HG03025 (cell line): Measurements from ENCODE around the gene RAB23.
A peak's percentile ranks its signal among the peaks of the same experiment; 100 is the strongest.

Experiments
- ATAC-seq: cut with Tn5 transposase; IDR thresholded peaks from one replicate; pipeline ENCODE4 v1.9.1; 2021; ENCODE audit warnings: mild to moderate bottlenecking, moderate library complexity; ENCODE audit not compliant: unreplicated experiment, low FRiP score

The RAB23 gene

DNA sequence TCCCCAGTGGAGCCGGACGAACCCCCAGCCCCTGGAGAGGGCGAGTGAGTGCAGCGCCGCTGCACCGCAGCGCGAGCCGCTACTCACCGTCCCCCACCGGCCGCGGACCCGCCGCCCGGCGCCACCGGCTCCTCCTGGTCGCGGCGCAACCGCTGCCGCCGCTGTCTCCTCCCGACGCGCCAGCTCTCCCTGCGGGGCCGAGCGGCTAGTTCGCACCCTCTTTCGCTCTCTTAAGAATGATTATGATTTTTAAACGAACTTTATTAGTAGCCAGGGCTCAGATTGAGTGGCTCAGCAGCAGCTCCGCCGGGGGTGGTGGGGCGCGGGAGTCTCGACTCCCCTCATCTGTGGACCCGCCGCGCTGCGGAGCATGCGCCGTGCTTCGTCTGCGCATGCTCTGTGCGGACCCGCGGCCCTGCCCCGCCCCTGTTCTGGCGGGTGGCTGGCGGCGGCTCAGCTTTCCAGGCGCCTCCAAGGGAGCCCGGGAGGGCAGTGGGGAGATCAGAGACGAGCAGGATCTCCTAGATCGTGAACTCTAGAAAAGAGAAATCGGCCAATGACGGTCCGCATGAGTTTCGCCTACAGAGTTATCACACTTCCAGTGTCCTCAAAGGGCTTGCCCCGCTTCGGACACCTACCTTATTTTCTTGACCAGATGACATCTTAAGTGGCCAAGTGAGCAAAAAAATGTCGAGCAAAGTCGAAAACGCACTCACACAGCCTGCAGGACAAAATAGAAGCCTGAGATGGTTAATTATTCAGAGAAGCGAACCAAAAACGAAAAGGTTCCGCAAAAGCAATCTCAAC lies at the start of gene RAB23:
Gene RAB23, minus strand, starts transcription at position 372 of the 807 bp plus-strand sequence. CDS start 11,927 bp downstream, outside the sequence.
- peak; percentile 83 for ATAC-seq

DNA sequence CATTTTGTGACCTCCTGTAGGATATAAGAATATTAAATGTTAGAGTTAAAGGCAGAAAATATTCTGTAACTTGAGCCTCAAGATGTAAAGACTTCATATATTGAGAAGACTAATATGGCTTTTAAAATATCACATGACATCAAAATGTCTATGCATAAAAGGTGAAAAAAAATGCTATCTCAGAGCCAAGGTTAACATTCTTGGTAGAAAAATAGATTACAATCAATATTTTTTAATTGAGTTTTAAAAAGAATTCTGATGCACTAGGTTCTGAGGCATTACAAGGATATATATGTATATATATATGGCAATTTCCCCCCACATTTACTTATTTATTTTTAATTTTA lies 46.2 kb upstream of the RAB23 start:
- ATAC-seq: no peak

DNA sequence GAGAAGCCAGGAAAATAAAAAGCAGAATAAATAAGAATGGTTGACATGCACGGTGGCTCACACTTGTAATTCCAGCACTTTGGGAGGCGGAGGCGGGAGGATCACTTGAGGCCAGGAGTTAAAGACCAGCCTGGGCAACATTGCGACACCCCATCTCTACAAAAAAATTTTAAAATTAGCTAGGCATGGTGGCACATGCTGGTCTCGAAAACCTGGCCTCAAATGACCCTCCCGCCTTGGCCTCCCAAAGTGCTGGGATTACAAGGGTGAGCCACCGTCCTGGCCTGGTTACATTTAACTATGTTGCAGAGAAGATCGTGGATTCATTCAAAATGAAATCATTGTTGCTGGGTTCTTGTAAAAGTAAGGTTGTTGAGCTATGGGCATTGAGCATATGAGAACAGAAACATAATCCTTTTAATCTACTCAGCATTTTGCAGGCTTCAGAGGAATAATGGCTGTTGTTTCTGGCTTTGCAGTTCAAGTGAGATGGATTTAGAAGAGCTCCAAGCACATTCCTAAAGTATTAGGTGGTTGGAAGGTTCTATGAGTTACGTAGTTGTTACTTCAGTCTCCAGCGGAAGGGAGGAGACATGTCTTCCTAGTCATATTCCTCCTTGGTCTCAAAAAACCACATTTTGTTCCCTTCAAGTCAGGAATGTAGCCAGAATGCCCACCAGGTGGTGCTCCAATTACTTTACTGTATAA lies 45.6 kb upstream of the RAB23 start:
- ATAC-seq: no peak

DNA sequence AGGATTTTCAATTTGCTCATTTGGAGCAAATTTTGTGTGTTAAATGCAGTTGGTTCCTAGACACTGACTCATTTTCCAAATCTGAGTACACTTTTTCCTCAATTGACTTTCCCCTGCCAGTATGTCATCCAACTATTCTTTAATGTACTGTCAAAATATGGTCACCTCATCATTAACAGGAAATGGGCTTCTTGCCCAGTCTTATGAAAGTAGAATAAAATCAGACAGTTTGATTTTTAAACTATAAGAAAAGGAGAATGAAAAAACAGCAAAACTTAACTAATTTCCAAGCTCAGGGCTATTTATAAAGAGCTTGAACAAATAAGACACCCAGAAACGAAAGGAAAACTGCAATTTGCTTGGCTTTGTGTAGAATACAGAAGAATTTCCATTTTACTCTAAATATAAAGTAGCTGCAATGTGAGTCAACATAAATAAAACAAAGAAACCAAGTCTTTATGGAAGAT lies 43.7 kb upstream of the RAB23 start:
- ATAC-seq: no peak

DNA sequence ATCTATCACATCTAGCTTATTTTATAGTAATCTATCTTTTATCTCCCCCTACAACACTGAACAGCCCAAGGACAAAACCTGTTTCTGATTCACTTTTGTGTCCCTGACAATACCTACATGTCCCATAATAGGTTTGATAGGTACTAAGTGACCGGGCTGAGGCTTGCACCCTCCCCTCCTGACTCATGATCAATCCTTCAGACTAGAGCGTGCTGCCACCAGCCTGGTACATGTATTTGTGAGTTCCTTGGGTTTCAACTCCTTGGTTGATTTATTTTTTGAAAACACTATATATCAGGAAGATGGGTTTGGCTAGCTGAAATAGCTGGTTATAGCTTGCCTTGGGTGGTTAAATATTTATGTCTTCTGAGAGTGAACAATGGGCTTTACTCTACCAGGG lies 41.6 kb upstream of the RAB23 start:
- ATAC-seq: no peak

DNA sequence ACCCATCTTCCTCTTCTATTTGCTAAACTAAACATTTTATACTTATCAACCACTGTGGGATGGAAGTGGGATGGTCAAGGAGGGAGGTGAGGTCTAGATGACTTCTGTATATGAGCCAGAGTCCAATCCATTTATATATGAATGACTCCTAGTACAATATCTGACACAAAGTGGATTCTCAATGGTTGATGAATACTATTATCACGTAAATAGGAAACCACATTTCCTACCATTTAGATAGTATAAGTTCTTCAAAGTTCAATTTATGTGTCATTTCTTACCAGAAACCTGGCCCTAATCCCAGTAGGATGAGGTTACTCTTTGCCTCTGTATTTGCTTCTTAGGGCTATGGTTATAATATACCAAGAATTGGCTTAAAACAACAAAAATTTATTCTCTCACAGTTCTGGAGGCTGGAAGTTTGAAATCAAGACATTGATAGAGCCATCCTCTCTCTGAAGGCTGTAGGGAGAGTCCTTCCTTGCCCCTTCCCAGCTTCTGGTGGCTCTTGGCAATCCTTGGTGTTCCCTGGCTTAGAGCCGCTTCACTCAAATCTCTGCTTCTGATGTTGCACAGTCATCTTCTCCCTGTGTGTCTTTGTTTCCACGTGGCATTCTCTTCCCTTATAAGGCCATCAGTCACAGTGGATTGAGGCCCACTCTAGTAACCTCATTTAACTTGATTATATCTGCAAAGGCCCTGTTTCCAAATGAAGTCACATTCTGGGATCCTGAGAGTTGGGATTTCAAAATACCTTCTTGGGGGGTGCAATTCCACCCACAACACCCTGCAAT lies 41.0 kb upstream of the RAB23 start:
- ATAC-seq: no peak

DNA sequence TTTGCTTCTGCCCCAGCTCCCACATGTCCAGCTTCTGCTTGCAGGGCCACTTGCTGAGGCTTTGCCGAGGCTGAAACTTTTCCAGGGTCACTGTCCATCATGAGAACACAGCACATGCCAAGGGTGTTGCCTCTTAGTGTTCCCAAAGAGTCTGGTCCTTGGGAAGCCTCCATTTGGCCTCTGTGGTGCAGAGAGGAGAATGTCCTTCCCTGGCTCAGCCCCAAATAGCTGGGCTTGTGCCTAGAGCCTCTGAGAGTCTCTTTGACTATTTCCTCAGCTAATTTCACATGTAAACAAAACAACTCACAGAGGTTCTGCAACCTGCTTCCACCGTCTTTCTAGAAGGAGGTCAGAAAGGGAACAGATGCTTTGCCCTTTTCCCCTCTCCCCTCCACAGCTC lies 40.4 kb upstream of the RAB23 start:
- ATAC-seq: no peak

DNA sequence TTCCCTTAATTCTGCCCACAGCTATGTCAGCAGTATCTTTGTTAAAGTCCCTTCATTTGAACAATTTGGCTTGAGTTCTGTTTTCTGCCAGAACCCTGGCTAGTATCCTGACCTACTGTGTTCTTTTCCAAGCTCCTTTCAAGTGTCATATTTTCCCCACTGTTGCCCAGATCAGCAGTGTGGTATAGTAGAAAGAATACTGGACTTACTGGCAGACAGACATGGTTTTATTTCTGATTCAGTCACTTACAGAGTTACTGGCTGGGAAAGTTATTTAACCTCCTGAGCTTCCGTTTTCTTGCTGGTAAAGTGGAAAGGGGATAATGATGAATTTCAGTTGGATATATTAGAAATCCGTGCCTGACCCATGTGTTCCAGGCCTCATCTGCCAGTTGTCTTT lies 39.8 kb upstream of the RAB23 start:
- ATAC-seq: no peak

DNA sequence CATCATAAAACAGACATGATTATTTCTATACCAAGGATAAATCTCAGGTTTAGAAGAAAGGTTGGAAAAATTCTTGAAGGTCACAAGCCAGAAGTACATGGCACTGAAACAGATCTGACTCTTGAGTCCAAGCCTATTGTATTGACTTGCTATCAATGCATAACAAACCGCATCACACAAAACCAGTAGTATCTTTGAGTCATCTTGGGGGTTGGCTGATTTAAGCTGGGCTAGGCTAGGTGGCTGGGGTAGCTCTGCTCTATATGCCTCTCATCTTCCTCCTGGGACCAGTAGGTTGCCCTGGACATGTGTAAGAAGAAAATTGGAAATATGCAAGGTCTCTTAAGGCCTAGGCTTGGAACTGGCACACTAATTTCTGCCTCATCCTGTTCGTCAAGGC lies 37.0 kb upstream of the RAB23 start:
- no peak for ATAC-seq

DNA sequence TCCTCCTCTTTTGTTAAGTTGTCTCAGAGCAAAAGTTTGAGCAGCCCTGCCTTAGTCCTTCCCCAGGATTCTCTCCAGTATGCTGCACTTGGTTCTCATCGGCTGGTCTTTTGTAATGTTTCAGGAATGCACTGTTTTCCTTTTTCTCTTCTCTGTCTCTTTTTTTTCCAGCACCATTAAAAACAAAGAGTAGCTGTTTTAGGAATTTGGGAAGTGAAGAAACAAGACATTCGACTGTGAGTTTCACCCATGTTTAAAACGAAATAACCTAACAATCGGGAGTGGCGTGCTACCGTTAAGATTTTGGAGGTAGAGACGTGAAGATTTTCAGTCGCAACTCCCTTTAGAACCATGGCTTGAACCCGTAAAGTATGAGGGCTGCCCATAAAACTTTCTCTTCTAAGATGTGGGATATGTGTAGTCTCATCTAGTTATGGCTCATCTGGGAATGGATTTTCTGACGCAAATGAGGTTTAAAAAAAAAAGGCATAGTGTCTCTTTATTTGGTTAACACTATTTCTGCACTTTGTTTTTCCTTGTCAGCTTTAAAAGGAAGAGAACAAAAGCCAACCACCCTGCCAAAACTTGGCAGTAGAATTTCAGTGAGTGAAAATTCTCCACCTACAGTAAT lies 35.9 kb upstream of the RAB23 start:
- no peak for ATAC-seq

DNA sequence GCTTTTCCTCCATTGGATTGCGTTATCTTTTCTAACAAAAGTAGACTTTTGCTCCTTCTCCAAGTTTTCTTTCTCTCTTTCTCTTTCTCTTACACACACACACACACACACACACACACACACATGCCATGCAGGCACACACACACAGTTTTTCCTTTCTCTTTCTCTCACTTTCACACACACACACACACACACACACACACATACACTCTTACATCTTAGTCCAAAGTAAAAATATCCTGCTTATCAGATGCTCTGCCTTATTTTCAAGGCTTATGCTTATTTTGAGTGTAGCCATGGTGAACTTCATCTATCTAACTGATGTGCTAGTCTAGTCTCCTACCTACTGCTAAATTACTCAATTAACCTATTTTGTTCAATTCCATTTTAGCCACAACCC lies 34.4 kb upstream of the RAB23 start:
- no peak for ATAC-seq

DNA sequence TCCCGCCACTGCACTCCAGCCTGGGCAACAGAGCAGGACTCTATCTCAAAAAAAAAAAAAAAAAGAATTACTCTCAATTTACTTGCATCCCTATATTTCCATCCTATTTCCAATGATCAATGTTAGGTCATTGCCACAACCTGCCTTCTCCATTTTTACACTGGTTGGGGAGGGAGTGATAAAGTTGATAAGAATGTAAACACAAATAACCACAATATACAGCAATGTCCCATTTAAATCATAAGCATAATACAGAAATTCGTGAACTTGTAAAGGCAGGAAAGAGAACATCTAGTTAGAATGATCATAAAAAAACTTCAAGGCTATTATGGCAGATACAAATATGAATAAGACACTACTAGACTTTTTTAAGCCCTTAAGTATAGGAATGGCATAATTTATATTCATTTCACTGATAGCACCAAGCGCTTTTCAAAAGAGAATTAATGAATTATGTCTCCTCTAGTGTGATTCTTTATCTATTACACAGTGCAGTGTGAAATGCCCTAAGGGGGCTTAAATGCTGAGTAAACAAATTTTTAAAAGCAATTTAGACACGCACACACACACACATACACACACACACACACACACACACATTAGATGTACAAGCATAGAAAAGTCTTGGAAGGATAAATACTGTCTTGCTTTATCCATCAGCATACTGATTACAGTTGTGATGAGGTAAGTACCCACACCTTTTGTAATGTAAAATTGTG lies 33.5 kb upstream of the RAB23 start:
- ATAC-seq: no peak

DNA sequence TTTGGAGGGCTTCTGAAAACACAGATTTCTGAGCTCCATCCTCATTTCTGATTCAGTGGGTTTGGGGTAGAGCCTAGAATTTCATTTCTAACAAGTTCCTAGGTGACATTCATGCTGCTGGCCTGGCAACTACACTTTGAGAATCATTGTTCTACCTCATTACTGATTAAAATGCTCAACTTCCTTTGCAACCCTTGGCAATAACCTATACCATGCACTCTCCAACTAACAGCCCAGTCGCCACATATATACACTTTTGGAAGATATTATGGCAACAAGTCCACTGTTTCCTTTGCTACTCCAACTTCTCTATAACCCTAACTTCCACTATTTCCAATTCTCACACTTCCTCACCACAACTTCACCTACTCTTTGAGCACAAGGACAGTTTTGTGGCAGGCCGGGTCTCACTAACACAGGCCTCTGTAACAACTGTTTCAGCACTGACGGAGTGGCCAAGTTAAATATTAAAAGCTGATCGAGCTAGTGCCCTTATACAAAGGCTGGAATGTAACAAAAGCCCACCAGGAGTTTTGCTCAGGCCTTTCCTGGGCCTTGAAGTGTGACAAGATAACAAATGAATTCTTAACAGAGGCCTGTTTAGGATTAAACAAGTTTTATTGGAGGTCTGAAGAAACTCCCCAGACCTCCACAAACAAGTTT lies 32.1 kb upstream of the RAB23 start:
- ATAC-seq: no peak

DNA sequence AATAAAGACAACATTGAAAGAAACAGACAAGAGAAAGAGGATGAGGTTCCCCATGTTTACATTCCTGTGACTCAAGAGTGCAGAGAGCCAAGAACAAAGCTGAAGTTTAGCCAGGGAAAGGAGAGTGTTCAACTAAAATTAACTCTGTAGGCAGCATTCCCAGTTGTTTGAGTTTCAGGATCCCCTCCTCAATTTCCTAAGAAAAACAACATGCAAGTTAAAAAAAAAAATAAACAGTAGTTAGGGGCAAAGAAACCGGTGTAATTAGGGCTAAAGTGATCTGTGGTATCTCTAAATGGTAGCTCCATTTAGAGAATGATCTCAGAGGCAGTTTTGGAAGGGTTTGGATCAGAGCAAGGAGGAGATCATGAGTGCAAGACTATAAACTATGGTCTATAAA lies 30.9 kb upstream of the RAB23 start:
- no peak for ATAC-seq

DNA sequence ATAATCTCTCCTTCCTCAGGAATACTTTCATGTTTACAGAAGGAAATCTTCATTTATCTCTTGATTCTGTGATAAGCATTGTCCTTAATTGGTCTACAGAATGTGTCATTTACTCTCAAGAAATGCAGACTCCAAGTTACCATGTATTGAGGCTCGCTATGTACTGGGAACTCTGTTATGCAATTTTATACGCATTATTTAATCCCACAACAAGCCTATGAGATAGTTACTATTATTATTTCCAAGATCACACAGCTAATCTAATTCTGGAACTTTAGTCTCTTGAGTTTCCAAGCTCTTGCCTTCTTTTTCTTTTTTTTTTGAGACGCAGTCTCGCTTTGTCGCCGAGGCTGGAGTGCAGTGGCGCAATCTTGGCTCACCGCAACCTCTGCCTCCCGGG lies 30.0 kb upstream of the RAB23 start:
- no peak for ATAC-seq

DNA sequence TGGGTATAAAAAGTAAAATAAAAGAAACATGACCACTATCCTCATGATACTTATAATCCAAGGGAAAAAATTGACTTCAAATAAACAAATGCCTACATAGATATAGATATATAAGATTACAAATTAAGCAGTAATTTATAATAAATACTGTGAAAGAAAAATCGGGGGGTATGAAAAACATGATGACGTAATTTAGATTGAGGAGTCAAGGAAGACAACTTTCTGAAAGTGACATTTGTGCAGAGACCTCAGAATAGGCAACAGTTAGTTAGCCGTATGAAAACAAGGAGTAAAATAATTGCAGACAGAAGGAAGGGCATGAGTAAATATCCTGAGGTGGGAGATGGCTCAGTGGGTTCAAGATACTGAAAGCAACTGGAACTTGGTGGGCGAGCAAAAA lies 28.2 kb upstream of the RAB23 start:
- no peak for ATAC-seq

DNA sequence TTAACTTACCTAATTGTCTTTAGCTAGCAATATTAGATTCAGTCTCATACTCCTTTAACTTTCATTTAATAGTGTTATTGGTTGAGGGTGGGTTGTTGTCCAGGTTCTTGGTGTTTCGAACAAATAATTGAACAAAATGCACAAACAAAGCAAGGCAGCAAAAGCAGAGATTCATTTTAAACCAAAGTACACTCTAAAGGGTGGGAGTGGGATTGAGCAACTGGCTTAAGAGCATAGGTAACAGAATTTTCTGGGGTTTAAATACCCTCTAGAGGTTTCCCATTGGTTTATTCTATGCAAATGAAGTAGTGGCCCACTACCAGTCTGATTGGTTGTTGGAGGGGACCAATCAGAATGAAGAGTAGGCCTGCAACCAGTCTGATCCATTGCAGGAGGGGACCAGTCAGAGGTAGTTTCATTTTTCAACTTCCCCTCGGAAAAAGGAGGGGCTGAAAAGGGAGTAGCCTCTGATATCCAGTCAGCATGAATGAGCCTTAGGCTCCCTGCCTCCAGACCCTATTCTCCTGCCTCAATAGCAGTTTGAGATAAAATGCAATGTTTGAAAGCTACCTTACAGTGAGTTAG lies 26.3 kb upstream of the RAB23 start:
- ATAC-seq: no peak

DNA sequence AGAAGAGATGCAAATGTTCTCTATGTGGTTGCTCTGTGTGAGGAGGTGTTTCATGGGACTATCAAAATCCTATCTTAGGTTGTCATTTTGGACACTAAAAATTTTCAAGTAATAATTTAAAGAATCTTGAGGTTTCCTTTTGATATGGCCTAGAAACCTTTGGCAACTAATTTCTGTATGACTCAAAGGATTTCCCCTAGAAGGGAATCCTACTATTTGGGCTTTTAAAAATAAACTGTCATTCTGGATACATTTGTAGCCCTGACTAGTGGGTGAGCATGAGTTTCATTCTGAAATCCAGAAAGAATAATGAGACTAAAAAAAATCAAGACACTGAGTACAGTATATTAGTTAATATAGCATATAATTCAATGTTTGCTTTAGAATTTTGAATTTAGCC lies 25.5 kb upstream of the RAB23 start:
- ATAC-seq: no peak

DNA sequence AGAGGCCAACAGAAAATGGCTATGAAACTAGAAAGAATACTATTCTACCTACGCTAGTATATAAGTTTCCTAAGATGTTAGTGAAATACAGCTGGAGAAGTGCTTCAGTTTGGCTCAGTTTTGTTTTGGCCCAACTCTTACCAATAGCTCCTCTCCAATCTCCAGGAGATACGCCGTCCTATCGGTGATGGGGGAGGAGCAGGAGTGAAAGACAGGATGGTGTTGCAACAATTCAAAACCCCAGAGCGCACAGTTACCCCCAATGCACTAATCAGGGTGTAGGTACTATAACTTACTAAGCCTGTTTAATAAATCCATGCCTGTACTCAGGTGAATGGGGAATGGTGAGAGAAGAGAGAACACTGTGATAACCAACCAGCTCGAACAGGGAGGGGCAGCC lies 24.2 kb upstream of the RAB23 start:
- ATAC-seq: no peak
